ENCODE results near the gene NCAM1.
"Not testable (repeated sequence)": the region's sequence is repeated elsewhere in the genome, so short reads cannot be mapped to it uniquely, and the experiment has no call there.

NCAM1 gene

DNA sequence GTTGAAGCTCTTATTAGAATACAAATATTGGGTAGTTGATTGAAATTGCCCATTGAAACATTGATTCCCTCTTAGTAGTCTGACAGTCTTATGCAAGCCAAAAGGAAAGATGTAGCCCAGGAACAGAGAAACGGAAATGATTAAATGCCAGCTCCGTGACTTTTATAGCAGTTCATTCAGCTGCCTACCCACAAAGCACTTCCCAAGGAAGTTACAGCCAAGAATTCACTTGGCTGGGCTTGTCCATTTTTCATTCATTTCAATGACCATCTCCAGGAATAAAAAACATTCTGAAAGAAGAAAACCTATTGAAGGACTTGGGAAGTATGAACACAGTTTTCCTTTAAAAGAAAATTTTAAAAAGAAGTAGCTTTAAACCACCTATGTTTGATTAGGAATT is 62.0 kb downstream of the NCAM1 start:
- Histone ChIP-seq H3K4me2 (no peak overlapping the region), H3K27ac (no peak overlapping the region), H3K36me3 (no peaks in the 10 kb centered on the region), H3K27me3 (no peaks in the 10 kb centered on the region), H3K9ac (no peak overlapping the region), H3K4me1 (no peaks in the 10 kb centered on the region), H3K9me3 (replicated peaks in 1 of 11) (peaks cover 0 to 13% (median 0%) of the 10 kb centered on the region in 11 experiments; a peak in 1 of 22 replicates), H3K4me3 (no peak overlapping the region), H4K20me1 (no peaks in the 10 kb centered on the region)
- TF ChIP-seq Cebpa-rat (IDR thresholded peaks at IDR 0.05) = no peak

DNA sequence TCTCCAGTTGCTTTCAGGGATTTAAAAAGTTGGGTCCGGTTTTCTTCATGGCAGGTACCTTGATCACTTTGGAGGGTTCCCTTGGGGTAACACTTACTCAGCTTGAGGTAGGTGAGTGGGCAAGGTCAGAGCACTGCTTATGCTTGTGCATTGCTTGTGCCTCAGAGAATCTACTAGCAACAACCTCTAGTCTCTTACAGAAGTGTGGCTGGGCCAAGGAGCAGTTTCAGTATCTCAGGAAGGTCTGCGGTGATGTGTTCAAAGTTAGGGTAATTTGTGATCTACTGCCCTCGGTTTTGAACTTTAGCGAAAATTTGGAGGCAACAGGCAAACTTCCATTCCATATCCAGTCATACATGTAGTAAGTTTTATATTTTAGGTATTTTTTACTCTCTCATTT is 62.8 kb downstream of the NCAM1 start:
- Histone ChIP-seq H3K27ac (no peak overlapping the region), H3K27me3 (no peaks in the 10 kb centered on the region), H3K9ac (no peak overlapping the region), H3K36me3 (no peaks in the 10 kb centered on the region), H4K20me1 (no peaks in the 10 kb centered on the region), H3K9me3 (replicated peaks in 1 of 11) (peaks cover 0 to 12% (median 0%) of the 10 kb centered on the region in 11 experiments; a peak in 1 of 22 replicates), H3K4me3 (no peak overlapping the region), H3K4me1 (no peaks in the 10 kb centered on the region), H3K4me2 (no peak overlapping the region)
- TF ChIP-seq Cebpa-rat (IDR thresholded peaks at IDR 0.05) = no peak

DNA sequence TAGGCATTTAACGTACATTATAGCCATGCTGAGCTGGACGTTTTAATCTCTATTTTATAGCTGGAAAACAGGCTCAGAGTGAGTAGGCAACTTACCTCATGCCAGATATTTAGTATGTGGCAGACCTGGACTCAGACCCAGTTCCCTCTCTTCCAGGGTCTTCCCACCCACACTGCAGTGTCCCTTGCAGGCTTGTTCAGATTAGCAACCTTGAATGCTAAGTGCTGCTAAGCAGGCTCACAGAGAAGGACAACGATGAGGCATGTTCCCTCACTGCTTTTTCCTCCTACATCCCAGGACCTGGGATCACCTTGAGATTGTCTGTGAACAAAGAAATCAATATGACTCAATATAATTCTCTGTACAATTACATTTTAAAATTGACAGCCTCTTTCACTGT is 65.6 kb downstream of the NCAM1 start:
- Histone ChIP-seq H3K27ac (no peak overlapping the region), H3K27me3 (no peaks in the 10 kb centered on the region), H3K36me3 (no peaks in the 10 kb centered on the region), H3K4me2 (no peak overlapping the region), H3K4me1 (no peaks in the 10 kb centered on the region), H3K9me3 (replicated peaks in 1 of 11) (no peaks in the 10 kb centered on the region), H3K4me3 (no peak overlapping the region), H4K20me1 (no peaks in the 10 kb centered on the region), H3K9ac (no peak overlapping the region)
- TF ChIP-seq Cebpa-rat (IDR thresholded peaks at IDR 0.05) = no peak

DNA sequence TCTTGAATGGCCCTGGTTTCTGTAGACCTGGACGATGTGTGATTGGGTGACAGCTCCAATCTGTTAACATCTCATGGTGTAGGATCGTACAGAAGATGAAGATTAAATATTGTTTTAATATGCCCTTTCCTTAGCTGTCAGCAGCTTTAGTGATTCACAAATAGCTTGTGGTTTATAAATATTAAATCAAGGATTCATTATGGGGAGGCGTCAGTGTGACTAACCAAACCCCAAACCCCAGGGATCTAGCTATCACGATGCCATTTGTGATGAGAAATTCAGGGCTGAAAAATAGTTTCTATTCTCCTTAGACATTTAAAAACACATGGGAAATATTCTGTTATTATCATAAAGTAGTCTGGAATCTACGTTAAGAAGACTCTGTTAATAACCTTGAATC is 73.4 kb downstream of the NCAM1 start:
- H3K9me3 ChIP-seq (replicated peaks in 1 of 11) = no peaks in the 10 kb centered on the region; a peak in 1 of 22 replicates
- no peaks in the 10 kb centered on the region for H3K4me1 ChIP-seq

DNA sequence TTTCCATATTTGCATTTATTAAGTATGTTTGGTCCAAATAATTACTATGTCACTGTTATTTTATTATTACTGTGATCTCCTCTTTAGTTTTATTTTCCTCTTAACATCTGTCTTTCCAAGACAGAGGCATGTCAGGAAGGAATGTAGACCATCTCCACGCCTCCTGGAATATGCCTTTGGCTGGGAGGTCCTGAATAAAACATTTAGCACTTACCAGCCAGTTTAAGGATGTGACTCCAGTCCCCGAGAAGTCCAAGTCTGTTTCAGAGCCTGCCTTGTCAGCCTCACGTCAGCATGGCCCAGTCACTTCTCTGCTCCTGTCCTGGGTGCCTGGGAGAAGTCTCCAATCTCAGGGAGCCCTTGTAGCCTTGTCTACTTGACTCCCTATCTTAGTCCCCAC is 74.5 kb downstream of the NCAM1 start:
- no peaks in the 10 kb centered on the region for H3K27me3 ChIP-seq
- H3K27ac ChIP-seq = no peak overlapping the region
- H3K4me1 ChIP-seq = no peaks in the 10 kb centered on the region
- H3K4me2 ChIP-seq = no peak overlapping the region
- no peak for TF ChIP-seq Cebpa-rat (IDR thresholded peaks at IDR 0.05)
- H3K36me3 ChIP-seq = no peaks in the 10 kb centered on the region
- H4K20me1 ChIP-seq = no peaks in the 10 kb centered on the region
- H3K4me3 ChIP-seq = no peak overlapping the region
- no peak overlapping the region for H3K9ac ChIP-seq
- no peaks in the 10 kb centered on the region; a peak in 1 of 22 replicates for H3K9me3 ChIP-seq (replicated peaks in 1 of 11)

More for the DNA sequence above, 73.4 kb downstream of the NCAM1 start:
- Histone ChIP-seq H3K4me3 (no peak overlapping the region), H3K36me3 (no peaks in the 10 kb centered on the region), H4K20me1 (no peaks in the 10 kb centered on the region), H3K27ac (no peak overlapping the region), H3K9ac (no peak overlapping the region), H3K4me2 (no peak overlapping the region), H3K27me3 (no peaks in the 10 kb centered on the region)
- no peak for TF ChIP-seq Cebpa-rat (IDR thresholded peaks at IDR 0.05)

DNA sequence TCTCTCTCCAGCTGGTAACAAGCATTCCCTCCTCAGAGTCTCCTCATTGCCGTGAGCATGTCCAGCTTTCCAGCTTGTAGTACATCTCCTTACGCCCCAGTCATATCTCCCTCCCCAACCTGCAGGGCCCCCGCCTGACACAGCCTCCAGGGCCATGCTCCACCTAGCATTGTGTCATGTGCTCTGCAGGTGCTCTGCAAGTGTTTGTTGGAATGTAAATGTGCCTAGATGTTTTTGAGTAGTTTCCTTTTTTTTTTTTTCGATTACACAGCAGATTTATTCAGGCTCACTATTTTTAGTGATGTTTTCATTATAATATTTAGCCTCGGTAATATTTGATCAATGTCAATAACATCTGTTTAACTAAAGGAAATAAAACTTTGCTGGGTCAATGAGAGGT is 82.5 kb downstream of the NCAM1 start:
- Histone ChIP-seq H3K9me3 (replicated peaks in 1 of 11) (peaks cover 0 to 14% (median 5%) of the 10 kb centered on the region in 11 experiments; a peak in 12 of 22 replicates), H3K27ac (no peak overlapping the region), H3K4me2 (no peak overlapping the region), H3K4me1 (no peaks in the 10 kb centered on the region; a peak in 1 of 20 replicates), H3K4me3 (no peak overlapping the region), H3K36me3 (no peaks in the 10 kb centered on the region), H4K20me1 (no peaks in the 10 kb centered on the region), H3K9ac (no peak overlapping the region), H3K27me3 (no peaks in the 10 kb centered on the region)
- no peak for TF ChIP-seq Cebpa-rat (IDR thresholded peaks at IDR 0.05)

DNA sequence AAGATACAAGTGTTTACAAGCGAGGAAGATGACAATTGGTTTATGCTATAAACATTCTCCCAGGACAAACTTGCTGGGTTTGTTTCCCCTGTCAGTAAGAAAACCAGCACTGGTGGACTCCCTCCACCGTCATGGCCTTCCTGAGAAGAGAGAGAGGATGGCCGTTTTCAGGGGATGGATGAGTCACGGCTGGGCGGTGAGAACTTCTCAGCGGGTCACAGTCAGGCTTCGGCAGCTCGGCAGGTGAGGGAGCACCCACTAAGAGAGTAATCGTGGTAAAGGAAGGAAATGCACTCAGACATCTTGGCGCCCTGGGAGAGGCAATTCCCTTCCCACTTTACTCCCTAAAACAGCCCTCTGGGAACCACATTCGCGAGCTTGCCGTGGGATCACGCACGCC is 83.9 kb downstream of the NCAM1 start:
- no peak for TF ChIP-seq Cebpa-rat (IDR thresholded peaks at IDR 0.05)
- H3K4me3 ChIP-seq = no peak overlapping the region
- H3K36me3 ChIP-seq = no peaks in the 10 kb centered on the region
- no peaks in the 10 kb centered on the region for H3K27me3 ChIP-seq
- H3K9ac ChIP-seq = no peak overlapping the region
- H4K20me1 ChIP-seq = no peaks in the 10 kb centered on the region
- no peak overlapping the region for H3K27ac ChIP-seq
- H3K4me1 ChIP-seq = peaks cover 0 to 8% (median 0%) of the 10 kb centered on the region in 10 experiments; a peak in 2 of 20 replicates
- H3K9me3 ChIP-seq (replicated peaks in 1 of 11) = peaks cover 0 to 14% (median 5%) of the 10 kb centered on the region in 11 experiments; a peak in 13 of 22 replicates
- no peak overlapping the region for H3K4me2 ChIP-seq

DNA sequence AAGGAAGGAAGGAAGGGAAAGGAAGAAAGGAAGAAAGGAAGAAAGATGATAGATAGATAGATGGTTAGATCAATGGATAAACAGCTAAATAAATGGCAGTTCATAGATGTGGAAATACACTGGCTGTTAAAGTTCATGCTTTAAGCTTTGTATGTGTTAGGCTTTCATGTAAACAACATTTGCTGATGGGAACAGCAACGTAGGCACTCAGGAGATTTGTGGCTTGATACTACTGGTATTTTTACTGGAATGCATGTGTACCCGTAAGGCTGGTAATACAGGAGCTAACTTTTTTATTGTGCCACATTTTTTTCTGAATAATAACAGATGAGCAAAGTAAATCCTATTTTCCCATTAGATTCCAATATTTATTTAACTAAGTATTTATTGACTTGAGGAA is 85.6 kb downstream of the NCAM1 start:
- Histone ChIP-seq H3K36me3 (no peaks in the 10 kb centered on the region), H3K4me1 (peaks cover 0 to 8% (median 0%) of the 10 kb centered on the region in 10 experiments; a peak in 2 of 20 replicates), H3K27me3 (no peaks in the 10 kb centered on the region), H4K20me1 (no peaks in the 10 kb centered on the region), H3K4me3 (no peak overlapping the region), H3K9ac (no peak overlapping the region), H3K4me2 (no peak overlapping the region), H3K9me3 (replicated peaks in 1 of 11) (peaks cover 0 to 14% (median 7%) of the 10 kb centered on the region in 11 experiments; a peak in 13 of 22 replicates), H3K27ac (no peak overlapping the region)
- no peak for TF ChIP-seq Cebpa-rat (IDR thresholded peaks at IDR 0.05)

DNA sequence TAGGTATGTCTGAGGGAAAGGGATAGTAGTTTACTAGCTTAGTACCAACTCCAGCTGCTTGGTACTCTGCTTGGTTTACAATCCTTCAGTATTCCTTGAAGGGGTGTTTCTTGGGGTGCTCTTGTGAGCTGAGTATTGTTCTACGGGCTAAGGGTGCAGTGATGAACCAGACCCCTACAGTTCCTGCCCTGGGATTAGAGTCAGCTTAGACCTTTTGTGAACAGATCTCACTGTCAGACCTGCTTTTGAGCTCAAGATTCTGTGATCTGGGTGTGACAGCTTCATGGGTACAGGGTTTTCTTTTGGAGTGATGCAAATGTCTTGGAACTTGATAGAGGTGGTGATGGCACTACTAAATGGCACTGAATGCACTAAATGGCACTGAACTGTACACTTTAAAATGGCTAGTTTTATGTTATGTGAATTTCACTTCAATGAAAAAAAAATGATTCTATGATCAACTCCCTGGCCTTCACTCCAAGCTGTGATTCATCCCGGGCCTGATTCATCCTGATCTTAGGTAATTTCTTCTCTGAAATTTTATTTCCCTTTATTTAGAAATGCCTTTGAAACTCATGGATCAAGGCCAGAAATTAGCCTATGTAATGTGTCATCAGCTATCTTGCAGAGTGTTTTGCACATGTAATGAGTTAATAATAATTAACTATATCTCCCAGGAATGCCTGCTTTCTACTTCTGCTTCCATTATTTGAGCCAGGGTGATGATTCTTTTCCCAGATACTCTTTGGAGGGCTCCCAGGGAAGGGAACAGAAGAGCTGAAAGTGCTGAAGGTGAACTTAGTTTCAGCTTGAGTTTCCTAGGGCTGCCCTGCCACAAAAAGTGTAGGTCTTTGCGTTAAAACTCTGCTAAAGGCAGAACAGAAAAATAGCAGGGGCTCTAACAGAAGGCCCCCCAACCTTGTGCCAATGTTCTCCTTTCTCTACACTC is 87.9 kb downstream of the NCAM1 start:
- no peak for TF ChIP-seq Cebpa-rat (IDR thresholded peaks at IDR 0.05)
- Histone ChIP-seq H3K4me2 (no peak overlapping the region), H4K20me1 (no peaks in the 10 kb centered on the region), H3K27me3 (no peaks in the 10 kb centered on the region), H3K4me3 (no peak overlapping the region), H3K9me3 (replicated peaks in 1 of 11) (peaks cover 0 to 17% (median 7%) of the 10 kb centered on the region in 11 experiments; a peak in 13 of 22 replicates), H3K36me3 (no peaks in the 10 kb centered on the region), H3K4me1 (peaks cover 0 to 8% (median 0%) of the 10 kb centered on the region in 10 experiments; a peak in 2 of 20 replicates), H3K27ac (no peak overlapping the region), H3K9ac (no peak overlapping the region)

DNA sequence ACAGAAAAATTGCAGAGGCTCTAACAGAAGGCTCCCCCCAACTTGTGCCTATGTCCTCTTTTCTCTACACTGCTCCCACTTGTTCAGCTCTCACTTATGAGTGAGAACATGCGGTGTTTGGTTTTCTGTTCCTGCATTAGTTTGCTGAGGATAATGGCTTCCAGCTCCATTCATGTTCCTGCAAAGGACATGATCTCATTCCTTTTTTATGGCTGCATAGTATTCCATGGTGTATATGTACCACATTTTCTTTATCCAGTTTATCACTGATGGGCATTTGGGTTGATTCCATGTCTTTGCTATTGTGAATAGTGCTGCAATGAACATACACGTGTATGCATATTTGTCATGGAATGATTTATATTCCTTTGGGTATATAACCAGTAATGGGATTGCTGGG is 91.8 kb downstream of the NCAM1 start:
- H3K4me2 ChIP-seq; H3K9me3 ChIP-seq (replicated peaks in 1 of 11); H3K36me3 ChIP-seq; H3K4me1 ChIP-seq; H4K20me1 ChIP-seq; H3K27me3 ChIP-seq; H3K27ac ChIP-seq; H3K4me3 ChIP-seq; H3K9ac ChIP-seq: not testable (repeated sequence)
